Uterus (tissue), 2 donors: ENCODE measurements around the gene MEMO1.
"Not testable (repeated sequence)": the region's sequence is repeated elsewhere in the genome, so short reads cannot be mapped to it uniquely, and the experiment has no call there.

Experiments
- POLR2A ChIP-seq, 2 donors: fragments of 450-650 bp; IDR thresholded peaks; one replicate each; pipeline ENCODE4 v1.6.1; 2016; ENCODE audit warnings: antibody characterized with exemption in 2 of 2, mild to moderate bottlenecking in 1 of 2, moderate library complexity in 1 of 2
- TF ChIP-seq, protein P1 (sequence below), 4 experiments: fragments of 200-600 bp in 2 of 4; fragments of 450-650 bp in 2 of 4; sonication (generic) in 2 of 4; IDR thresholded peaks; one replicate each; pipeline ENCODE4 v1.5.1; 2016 to 2019; ENCODE audit warnings: antibody characterized with exemption in 4 of 4, mild to moderate bottlenecking in 2 of 4, moderate library complexity in 1 of 4

DNA sequence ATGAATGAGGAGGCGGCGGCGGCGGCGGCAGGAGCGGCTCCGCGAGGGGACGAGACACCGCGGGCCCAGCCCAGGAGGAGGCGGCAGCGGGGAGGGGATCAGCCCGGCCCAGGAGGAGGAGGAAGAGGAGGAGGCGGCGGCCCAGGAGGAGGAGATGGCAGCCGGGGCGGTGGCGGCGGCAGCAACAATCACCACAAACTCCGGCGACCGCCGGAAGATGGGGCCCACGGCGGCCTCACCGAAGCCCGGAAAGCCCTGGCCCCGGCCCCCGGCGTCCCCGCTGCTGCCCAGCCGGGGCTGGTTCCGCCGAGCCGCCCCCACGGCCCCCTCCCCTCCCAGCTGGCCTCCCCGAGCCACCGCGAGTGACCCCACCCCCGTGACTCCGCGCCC lies 533 bp downstream of the MEMO1 start:
- TF ChIP-seq, protein P1, sequence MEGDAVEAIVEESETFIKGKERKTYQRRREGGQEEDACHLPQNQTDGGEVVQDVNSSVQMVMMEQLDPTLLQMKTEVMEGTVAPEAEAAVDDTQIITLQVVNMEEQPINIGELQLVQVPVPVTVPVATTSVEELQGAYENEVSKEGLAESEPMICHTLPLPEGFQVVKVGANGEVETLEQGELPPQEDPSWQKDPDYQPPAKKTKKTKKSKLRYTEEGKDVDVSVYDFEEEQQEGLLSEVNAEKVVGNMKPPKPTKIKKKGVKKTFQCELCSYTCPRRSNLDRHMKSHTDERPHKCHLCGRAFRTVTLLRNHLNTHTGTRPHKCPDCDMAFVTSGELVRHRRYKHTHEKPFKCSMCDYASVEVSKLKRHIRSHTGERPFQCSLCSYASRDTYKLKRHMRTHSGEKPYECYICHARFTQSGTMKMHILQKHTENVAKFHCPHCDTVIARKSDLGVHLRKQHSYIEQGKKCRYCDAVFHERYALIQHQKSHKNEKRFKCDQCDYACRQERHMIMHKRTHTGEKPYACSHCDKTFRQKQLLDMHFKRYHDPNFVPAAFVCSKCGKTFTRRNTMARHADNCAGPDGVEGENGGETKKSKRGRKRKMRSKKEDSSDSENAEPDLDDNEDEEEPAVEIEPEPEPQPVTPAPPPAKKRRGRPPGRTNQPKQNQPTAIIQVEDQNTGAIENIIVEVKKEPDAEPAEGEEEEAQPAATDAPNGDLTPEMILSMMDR (IDR thresholded peaks at IDR 0.05) = not testable (repeated sequence)
- not testable (repeated sequence) for TF ChIP-seq POLR2A (IDR thresholded peaks at IDR 0.05)
